HepG2 (cell line): ENCODE results near the gene AKR1A1. TPM values are rescaled to one million over a fixed set of nuclear protein-coding genes. Genes with fewer than 3 reads are reported as not detected.

ENCODE experiments used
- ADNP ChIP-seq: sonication (generic); formaldehyde crosslinking; IDR thresholded peaks from 2 replicates; pipeline ENCODE4 v1.4.0; 2020; ENCODE audit warnings: missing genetic modification reagents
- ATF2 ChIP-seq: sonication (generic); formaldehyde crosslinking; IDR thresholded peaks from 2 replicates; pipeline ENCODE4 v1.4.0; 2020; ENCODE audit warnings: missing genetic modification reagents
- DZIP1 ChIP-seq: sonication (generic); formaldehyde crosslinking; IDR thresholded peaks from 2 replicates; pipeline ENCODE4 v1.5.0; 2020; ENCODE audit warnings: mild to moderate bottlenecking, missing genetic modification reagents
- GMEB2 ChIP-seq: IDR thresholded peaks from 2 replicates; pipeline ENCODE4 v1.6.1; 2016; ENCODE audit warnings: missing biosample characterization, missing genetic modification reagents, low read depth
- HNF1B ChIP-seq: sonication (generic); formaldehyde crosslinking; IDR thresholded peaks from 2 replicates; pipeline ENCODE4 v1.5.1; 2020; ENCODE audit warnings: mild to moderate bottlenecking, moderate library complexity, missing genetic modification reagents
- HNF4A ChIP-seq: sonication (generic); formaldehyde crosslinking; IDR thresholded peaks from 2 replicates; pipeline ENCODE4 v1.4.0; 2020; ENCODE audit warnings: missing genetic modification reagents
- MATR3 ChIP-seq: sonication (generic); formaldehyde crosslinking; IDR thresholded peaks from 2 replicates; pipeline ENCODE4 v1.4.0; 2020; ENCODE audit warnings: missing genetic modification reagents
- MAX ChIP-seq: IDR thresholded peaks from 2 replicates; pipeline ENCODE4 v1.6.1; 2012; ENCODE audit warnings: inconsistent platforms
- ONECUT2 ChIP-seq: sonication (generic); formaldehyde crosslinking; IDR thresholded peaks from 2 replicates; pipeline ENCODE4 v1.4.0; 2020; ENCODE audit warnings: missing genetic modification reagents
- RFX5 ChIP-seq: IDR thresholded peaks from 2 replicates; pipeline ENCODE4 v1.6.1; 2011; ENCODE audit warnings: low read depth, low read length, improper control_type of control experiment
- SAFB2 ChIP-seq: sonication (generic); formaldehyde crosslinking; IDR thresholded peaks from 2 replicates; pipeline ENCODE4 v1.5.1; 2020; ENCODE audit warnings: missing genetic modification reagents, low read depth, mild to moderate bottlenecking, borderline replicate concordance
- SAP130 ChIP-seq: IDR thresholded peaks from 2 replicates; pipeline ENCODE4 v1.6.1; 2016; ENCODE audit warnings: low read depth
- SMARCE1 ChIP-seq: fragments of 450-650 bp; IDR thresholded peaks from 2 replicates; pipeline ENCODE4 v1.6.1; 2017; ENCODE audit warnings: borderline replicate concordance
- TBX2 ChIP-seq: sonication (generic); formaldehyde crosslinking; IDR thresholded peaks from 2 replicates; pipeline ENCODE4 v1.5.0; 2020; ENCODE audit warnings: missing genetic modification reagents, mild to moderate bottlenecking, borderline replicate concordance
- ZBTB26 ChIP-seq: IDR thresholded peaks from 2 replicates; pipeline ENCODE4 v1.6.1; 2016; ENCODE audit warnings: missing compliant biosample characterization, missing genetic modification reagents, borderline replicate concordance
- ZBTB42 ChIP-seq: sonication (generic); formaldehyde crosslinking; IDR thresholded peaks from 2 replicates; pipeline ENCODE4 v1.5.0; 2020; ENCODE audit warnings: mild to moderate bottlenecking, missing genetic modification reagents
- ZFP36L1 ChIP-seq: sonication (generic); formaldehyde crosslinking; IDR thresholded peaks from 2 replicates; pipeline ENCODE4 v1.8.0; 2022; ENCODE audit warnings: mild to moderate bottlenecking, missing genetic modification reagents, moderate library complexity
- ZNF430 ChIP-seq: sonication (generic); formaldehyde crosslinking; IDR thresholded peaks from 2 replicates; pipeline ENCODE4 v1.9.0; 2021; ENCODE audit warnings: mild to moderate bottlenecking, missing genetic modification reagents
- ZNF674 ChIP-seq: sonication (generic); formaldehyde crosslinking; IDR thresholded peaks from 2 replicates; pipeline ENCODE4 v1.5.0; 2020; ENCODE audit warnings: low read depth, mild to moderate bottlenecking, missing genetic modification reagents
- polyA plus RNA-seq, 8 experiments: library from polyadenylated mRNA; depleted of rRNA in 3 of 8; stranded (reverse) in 7 of 8; unstranded in 1 of 8; fragments of >200 nt; fragmentation: Illumina TruSeq in 4 of 8; extraction: Trizol in 4 of 8; gene quantifications; 2 replicates each; pipeline versions ENCODE4 v1.2.1 to v1.2.3, GENCODE V29; 2011 to 2016; ENCODE audit warnings: low read depth in 4 of 8, missing spikeins in 1 of 8, mixed read lengths in 1 of 8; ENCODE audit not compliant: insufficient read depth in 1 of 8
- total RNA-seq, 5 experiments: library from RNA; depleted of rRNA; stranded (reverse); fragments of >200 nt; fragmentation: Illumina TruSeq; extraction: Trizol; gene quantifications; 2 replicates each; pipeline ENCODE4 v1.2.3, GENCODE V29; 2016; ENCODE audit warnings: low read depth in 1 of 5
- TF ChIP-seq, protein P1 (sequence below): sonication (generic); formaldehyde crosslinking; IDR thresholded peaks from 2 replicates; pipeline ENCODE4 v1.8.0; 2022; ENCODE audit warnings: missing genetic modification reagents, low read depth, mild to moderate bottlenecking, borderline replicate concordance

The AKR1A1 gene
- total and polyA plus RNA-seq, 2 of the 13 experiments (the other 11 are each of a cell fraction or from before 2014, with no cell fraction given): 181 to 217 TPM

DNA sequence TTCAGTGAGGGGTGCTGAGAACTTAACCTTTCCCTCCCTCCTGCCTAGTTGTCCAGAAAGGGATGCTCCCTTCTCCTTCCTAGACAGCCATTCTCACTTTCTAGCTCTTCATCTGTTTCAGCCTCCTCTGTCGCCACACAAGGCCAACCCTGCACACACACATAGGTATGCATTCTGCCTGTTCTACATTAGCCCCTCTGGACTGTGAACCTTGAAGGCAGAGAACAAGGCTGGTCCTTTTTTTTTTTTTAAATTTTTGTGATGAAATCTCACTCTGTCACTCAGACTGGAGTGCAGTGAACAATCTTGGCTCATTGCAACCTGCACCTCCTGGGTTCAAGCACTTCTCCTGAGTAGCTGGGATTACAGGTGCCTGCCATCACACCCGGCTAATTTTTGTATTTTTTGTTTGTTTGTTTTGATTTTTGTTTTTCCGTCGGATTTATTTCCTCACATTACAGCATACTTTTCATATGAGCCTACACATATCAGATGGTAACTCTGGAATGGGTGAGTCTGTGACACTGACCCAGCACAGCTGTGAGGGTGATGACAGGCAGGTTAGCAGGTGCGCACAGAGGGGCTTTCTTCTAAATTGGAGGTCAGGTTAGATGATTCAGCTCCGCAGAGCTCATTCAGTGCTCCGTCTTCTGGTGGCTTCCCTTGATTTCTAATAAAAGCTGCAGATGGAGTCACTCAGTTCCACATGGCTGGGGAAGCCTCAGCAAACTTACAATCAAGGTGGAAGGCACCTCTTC, 4.9 kb upstream of the AKR1A1 start (continued):
- TF ChIP-seq ATF2 (CRISPR knock-in tag) (no peak), TBX2 (CRISPR knock-in tag) (no peak), HNF4A (peak; percentile 93), ZFP36L1 (CRISPR knock-in tag) (no peak), SAFB2 (CRISPR knock-in tag) (no peak), GMEB2 (CRISPR knock-in tag) (no peak), ADNP (CRISPR knock-in tag) (no peak), RFX5 (no peak), HNF1B (CRISPR knock-in tag) (0 out of 2 replicates have a peak, but pooled peaks have one; percentile 28), ZBTB26 (CRISPR knock-in tag) (no peak; the same call in 1 of the 2 replicates), MATR3 (CRISPR knock-in tag) (no peak), SAP130 (CRISPR knock-in tag) (peak; percentile 65), ZBTB42 (CRISPR knock-in tag) (no peak), DZIP1 (CRISPR knock-in tag) (no peak), ONECUT2 (CRISPR knock-in tag) (no peak), ZNF430 (CRISPR knock-in tag) (no peak; the same call in 1 of the 2 replicates), ZNF674 (CRISPR knock-in tag) (no peak), MAX (0 out of 2 replicates have a peak, but pooled peaks have one; percentile 29), SMARCE1 (no peak)
- TF ChIP-seq, protein P1, sequence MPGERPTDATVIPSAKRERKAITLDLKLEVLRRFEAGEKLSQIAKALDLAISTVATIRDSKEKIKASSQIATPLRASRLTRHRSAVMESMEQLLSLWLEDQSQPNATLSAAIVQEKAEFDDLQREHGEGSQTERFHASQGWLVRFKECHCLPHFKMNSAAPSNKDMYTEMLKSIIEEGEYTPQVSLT: no peak
